ENCODE data around the gene HERPUD2.

The HERPUD2 gene, protein sequence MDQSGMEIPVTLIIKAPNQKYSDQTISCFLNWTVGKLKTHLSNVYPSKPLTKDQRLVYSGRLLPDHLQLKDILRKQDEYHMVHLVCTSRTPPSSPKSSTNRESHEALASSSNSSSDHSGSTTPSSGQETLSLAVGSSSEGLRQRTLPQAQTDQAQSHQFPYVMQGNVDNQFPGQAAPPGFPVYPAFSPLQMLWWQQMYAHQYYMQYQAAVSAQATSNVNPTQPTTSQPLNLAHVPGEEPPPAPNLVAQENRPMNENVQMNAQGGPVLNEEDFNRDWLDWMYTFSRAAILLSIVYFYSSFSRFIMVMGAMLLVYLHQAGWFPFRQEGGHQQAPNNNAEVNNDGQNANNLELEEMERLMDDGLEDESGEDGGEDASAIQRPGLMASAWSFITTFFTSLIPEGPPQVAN

DNA sequence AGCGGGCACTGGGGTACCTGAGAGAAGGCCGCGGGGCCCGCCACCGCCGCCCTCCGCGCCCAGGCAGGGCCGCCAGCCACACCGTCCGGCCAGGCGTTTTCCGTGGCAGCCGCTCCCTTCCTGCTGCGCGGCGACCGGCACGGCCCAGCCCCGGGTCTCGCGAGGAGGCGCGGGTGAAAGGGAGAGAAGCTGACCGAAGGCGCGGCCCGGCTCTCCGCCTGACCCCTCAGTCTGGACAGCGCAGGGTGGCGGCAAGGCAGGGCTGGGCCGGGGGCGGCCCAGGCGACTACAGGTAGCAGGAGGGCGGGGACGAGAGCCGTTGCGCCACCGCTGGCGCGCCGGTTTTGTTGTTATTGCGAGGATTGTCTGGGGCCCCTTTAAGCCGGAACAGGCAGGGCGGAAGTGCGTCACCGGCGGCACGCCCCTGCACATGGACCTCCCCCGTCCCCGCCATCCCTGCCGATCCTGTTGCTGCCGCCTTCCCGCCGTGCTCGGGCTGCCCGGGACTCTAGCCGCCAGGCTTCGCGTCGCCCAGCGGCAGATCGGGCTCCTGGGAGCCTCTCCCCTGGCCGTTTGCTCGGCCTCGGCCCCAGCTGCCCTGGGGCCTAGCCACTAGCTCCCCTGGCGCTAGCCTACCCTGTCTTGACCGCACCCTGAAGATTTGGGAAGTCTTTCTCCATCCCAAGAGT is at the start of gene HERPUD2:
TSS of gene HERPUD2 (minus strand) at position 352 of the 689 bp plus-strand sequence. CDS start 805 bp downstream, outside the sequence.
- in situ Hi-C loops (cut with MboI; ENCODE audit: low sequenced_read_pairs), result no loop called here

DNA sequence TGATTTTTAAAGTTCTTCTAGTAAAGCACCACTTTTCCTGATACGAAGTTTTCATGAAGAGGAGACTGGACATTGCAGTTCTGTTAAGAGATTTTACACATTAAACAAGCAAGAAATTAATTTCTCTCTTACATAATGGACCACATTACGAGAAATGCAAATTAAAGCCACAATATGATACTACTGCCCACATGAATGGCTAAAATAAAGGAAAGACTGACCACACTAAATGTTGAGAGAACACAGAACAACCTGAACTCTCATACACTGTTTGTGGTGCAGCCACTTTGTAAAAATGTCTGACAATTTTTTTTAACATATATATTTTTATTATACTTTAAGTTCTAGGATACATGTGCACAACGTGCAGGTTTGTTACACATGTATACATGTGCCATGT is 44.0 kb upstream of the HERPUD2 start:
- in situ Hi-C loops (cut with MboI; ENCODE audit: low sequenced_read_pairs), result no loop called here

DNA sequence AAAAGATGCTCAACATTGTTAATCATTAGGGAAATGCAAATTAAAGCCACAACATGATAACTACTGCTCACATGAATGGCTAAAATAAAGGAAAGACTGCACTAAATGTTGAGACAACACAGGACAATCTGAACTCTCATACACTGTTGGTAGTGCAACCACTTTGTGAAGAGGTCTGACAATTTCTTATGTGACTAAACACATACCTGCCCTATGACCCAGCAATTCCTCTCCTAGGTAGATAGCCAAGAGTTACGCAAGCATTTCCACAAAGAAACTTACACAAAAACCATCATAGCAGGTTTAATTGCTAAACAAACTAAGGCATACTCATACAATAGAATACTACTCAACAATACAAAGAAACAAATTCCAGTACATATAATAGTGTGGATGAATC is 41.8 kb upstream of the HERPUD2 start:
- in situ Hi-C loops (cut with MboI; ENCODE audit: low sequenced_read_pairs), result no loop called here

DNA sequence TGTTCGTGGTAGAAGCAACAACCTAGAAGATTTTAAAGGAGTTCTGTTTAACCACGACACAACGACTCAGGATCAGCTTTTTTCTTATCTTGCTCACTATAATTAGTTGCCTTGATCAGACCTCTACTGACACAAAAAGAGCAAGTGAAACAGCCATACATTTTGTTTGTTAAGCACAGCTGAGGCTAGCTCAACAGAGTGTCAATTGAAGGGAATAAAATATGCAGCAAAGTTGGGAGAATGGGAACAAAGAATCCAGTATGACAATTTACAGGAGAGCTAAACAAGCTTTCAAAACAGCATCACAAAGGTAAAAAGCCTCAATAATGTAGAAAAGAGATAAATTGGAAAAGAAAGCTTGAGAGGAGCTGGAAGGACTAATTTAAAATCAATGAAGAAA is 40.5 kb upstream of the HERPUD2 start:
- in situ Hi-C loops (cut with MboI; ENCODE audit: low sequenced_read_pairs), result no loop called here

DNA sequence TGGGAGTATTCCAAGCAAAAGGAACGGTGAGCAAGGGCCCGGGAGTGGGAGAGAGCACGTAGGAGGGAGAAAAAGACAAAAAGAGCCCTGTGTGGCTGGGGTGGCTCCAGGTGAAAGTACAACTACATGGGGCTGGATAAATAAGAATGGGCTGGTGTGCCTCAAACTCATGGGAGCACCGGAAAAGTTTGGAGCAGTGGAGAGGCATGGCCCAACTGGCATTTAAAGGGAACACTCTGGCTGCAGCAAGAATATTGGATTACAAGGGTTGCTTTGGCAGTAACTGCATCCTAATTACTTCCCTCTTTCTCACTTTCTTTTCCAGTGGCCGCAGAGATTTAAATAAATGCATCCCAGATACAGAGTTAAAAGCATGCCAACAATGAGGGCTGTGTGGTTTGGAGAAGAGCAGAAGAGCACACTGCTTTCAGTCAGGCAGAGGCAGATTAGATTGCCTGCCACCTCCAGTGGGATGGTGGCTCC is 39.1 kb upstream of the HERPUD2 start:
- in situ Hi-C loops (cut with MboI; ENCODE audit: low sequenced_read_pairs), result no loop called here

DNA sequence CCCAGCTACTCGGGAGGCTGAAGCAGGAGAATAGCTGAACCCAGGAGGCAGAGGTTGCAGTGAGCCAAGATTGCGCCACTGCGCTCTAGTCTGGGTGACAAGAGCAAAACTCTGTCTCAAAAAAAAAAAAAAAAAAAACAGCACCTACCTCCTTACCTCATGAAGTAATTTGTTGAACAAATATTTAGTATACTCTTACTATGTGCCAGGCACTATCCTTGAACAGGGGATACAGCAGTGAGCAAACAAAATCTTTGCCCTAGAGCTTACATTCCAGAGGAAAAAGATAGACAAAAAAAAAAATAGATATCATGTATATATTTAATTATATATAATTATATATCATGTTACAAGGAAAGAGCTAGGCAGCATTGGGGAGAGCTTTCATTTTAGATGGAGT is 36.4 kb upstream of the HERPUD2 start:
- in situ Hi-C loops (cut with MboI; ENCODE audit: low sequenced_read_pairs), result no loop called here

DNA sequence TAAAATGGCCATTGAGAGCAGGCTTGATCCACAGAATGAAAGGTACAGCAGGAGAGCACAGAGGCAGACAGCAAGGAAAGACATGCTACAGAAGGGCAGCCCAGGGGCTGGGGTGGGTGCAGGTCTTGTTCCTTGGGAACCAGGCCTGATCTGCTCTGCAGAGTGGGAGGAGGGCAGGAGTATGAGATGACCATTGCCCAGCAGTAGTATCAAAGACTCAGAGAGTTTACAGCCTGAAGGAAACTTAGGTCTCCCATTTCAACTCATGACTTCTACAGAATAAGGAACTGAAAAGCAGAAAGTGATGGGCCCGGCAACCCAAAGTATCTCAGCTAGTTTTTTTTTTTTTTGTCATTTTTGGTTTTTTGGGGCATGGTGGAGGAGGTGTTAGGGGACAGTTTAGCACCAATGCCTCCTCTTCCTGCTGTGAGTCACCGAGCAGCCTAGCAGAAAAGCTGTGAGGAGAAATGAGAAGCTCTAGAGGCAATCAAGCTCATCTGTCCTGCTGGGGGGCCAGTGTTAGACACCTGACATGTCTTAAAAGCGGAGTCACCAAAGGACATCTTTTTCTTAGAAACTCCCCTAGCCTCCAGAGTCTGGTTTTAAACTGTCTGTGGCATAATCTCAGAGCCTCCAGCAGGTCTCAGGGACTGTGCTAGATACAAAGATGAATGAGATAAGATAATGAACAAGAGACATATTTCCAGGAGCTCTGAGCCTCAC is 34.3 kb upstream of the HERPUD2 start:
- in situ Hi-C loops (cut with MboI; ENCODE audit: low sequenced_read_pairs), result no loop called here

DNA sequence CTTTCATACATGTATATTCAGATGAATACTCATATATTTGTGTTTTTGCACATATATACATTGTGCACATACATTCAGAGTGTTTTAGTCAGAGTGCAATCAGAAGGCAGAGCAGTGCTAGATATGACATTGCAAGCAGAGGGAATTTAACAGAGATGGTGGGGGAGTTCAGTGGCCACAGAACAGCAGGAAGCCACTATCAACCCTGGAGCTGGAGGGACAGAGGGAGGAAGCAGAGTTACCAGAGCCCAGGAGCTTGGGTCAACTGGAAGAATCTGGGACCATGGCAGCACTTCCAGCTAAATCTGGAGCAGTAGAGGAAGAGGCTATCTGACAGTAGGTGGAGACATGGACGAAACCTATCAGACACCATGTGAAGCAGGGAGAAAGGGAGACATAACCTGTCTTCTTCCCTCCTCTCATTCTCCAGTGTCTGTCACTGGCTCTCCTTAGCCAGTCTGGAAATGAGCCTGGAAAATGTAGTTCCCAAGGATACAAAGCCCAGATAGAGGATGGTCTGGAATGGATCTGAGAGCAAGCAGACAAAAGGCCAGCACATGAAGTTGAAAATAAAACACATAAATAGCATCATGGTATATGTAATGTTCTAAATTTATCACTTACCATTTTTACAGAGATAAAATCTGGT is 33.6 kb upstream of the HERPUD2 start:
- in situ Hi-C loops (cut with MboI; ENCODE audit: low sequenced_read_pairs), result no loop called here

DNA sequence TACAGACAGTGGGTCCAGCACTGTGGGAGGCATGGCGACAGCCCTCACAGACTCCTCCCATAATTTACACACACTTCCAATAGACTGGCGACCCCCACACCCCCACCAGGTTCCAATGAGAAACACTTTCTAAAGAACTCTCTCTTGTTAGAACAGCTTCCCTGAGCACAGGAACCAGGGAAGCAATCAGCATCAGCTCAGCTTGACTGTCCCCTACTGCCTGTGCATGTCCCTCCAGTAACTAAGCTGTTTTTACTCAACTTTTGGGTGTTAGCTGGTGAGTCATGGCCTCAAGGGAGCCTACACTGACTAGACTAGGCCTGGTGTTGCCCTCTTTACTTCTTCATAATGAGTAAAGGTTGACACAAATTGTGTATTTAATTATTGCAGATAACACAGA is 32.6 kb upstream of the HERPUD2 start:
- in situ Hi-C loops (cut with MboI; ENCODE audit: low sequenced_read_pairs), result no loop called here

DNA sequence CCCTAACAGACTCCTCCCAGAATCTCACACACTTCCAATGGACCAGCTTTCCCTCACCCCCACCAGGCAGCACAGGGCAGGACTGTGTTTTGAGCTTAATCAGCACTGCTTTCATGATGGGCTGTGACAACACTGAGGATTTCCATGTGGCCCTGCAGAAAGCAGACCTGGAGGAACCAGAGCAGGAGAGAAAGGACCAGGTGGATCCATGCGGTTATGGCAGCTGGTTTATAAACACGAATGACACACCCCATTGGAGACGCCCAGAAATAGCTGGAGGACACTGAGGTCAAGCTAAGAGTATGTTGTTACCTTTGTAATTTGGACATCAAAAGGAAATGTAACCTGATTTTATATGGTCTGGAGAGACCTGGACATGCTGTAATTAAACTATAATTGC is 31.7 kb upstream of the HERPUD2 start:
- in situ Hi-C loops (cut with MboI; ENCODE audit: low sequenced_read_pairs), result no loop called here

DNA sequence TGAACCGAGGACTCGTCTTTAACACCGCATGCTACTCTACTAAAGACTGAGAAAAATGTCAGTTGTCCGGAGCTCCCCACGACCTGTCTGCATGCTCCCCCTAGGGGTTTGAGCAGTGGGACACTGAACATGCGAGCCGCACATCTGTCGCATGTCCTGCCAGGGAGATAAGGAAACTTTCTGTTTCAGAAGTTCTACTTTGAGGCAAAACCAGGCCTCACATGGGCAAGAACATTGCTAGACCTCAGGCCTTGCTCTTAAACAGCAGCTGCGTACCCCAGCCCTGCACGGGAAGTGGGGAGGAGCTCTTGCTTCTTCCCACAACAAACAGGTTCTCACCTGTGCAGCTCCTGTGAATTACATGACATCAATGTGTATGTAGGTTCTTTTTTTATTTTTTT is 30.3 kb upstream of the HERPUD2 start:
- in situ Hi-C loops (cut with MboI; ENCODE audit: low sequenced_read_pairs), result no loop called here

DNA sequence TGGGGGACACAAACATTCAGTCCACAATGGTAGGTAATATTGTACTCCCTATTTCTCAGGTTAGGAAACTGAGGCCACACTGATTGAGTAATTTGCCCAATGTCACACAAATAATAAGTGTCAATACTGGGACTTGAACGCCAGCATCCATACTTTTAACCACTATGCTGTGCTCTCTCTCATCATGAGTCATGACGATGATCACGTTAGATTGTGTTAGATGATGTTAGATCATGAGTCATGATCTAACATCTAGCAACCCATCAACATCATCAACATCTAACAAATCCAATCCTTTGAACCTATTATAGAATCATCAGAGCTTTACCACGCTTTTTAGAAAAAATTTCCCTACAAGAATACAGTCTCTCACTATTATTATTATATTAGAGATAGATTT is 28.1 kb upstream of the HERPUD2 start:
- in situ Hi-C loops (cut with MboI; ENCODE audit: low sequenced_read_pairs), result no loop called here

DNA sequence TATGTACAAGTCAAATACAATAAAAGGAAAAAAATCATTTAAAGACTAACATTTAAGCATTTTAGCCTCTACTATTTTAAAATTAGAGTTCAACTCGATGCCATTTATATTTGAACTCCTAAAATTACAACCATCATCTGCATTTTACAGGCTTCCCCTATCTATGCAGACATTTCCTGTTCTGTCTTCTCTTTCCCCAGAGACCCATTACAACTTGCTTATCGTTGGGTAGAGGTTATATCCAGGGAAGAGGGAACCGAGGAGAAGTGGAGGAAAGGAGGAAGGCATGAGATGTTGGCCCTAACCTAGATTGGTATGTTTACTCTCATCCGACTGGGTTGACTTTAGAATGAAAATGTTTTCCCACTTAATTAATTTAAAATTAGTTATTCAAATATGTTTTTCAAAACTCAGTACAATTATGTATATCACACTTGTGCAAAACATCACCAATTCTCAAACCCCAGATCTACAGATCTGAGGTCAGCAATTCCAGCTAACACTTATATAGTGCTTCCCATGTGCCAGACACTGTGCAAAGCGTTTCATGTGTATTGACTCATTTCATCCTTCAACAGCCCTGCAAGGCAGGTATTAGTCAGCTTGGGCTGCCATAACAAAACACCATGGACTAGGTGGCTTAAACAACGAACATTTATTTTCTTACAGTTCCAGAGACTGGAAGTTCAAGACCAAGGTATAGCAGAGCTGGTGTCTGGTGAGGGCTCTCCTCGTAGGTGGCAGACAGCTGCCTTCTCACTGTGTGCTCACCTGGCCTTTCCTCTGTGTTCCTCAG is 27.3 kb upstream of the HERPUD2 start:
- in situ Hi-C loops (cut with MboI; ENCODE audit: low sequenced_read_pairs), result no loop called here

DNA sequence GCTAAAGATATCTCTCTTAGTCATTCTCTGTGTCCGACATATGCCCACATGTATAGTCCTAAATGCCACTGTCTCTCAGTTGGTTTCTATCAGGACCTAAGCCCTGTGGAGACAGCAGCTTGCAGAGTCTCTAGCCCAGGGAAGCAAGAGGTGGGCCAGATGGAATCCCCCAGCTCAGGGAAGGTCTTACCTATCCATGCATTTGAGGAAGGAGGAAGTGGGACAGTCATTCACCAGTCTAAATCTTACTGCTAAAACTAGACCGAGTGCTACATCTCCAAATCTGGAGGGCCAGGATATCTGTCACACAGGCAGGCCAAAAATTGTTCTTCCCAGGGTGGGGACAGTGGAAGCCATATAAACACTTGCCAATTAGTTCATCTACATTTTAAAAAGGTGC is 26.4 kb upstream of the HERPUD2 start:
- in situ Hi-C loops (cut with MboI; ENCODE audit: low sequenced_read_pairs), result no loop called here

DNA sequence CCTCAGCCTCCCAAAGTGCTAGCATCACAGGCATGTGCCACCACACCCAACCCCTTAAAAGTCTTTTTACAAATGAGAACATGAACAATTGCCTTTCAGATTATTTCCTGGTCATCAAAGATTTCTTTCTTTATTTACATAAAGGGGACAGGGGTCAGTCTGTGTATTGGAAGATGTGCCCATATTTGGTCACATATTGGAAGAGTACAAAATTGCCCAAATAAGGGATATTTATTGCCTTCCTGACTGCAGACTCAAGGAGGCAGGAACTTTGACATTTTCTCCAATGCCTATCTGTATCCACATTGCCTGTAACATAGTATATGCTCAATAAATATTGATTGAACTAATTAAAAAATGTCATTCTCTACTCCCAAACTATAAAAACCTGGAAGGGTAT is 25.9 kb upstream of the HERPUD2 start:
- in situ Hi-C loops (cut with MboI; ENCODE audit: low sequenced_read_pairs), result no loop called here

DNA sequence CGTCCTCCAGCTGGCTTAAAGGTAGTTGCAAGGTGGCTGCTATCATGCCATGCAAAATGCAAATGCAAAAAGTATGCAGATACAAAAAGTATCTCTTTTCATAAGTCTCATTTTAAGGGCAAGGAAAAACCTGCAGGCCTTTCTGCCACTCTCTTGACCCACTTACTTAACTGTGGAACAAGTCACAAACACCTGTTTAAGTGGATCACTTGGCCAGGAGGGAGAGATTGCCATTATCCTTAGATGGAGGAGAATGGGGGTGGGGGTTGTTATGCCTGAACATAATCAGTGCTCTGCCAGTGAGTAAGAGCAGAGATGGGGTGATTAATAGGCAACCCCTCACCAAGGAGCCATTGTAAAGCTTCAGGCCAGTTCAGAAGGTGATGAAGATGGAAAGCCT is 25.1 kb upstream of the HERPUD2 start:
- in situ Hi-C loops (cut with MboI; ENCODE audit: low sequenced_read_pairs), result no loop called here

DNA sequence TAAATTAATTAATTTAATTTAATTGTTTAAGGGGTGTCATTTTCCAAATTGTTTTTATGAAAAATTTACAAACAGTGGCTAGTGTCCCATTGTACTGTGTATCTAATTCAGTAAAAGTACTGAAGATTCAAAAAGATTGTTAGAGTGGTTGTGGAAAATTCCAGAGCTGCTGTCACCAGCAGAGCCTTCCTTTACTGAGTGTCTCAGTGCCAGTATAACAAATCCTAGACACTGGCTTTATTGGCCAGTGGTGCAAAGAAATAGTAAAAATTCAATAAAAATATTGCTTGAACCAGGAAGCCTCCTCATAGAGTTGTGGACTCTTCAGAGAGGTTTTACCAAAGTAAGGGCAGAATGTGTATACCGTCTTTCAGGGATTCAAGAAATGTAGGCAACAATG is 23.1 kb upstream of the HERPUD2 start:
- in situ Hi-C loops (cut with MboI; ENCODE audit: low sequenced_read_pairs), result no loop called here

DNA sequence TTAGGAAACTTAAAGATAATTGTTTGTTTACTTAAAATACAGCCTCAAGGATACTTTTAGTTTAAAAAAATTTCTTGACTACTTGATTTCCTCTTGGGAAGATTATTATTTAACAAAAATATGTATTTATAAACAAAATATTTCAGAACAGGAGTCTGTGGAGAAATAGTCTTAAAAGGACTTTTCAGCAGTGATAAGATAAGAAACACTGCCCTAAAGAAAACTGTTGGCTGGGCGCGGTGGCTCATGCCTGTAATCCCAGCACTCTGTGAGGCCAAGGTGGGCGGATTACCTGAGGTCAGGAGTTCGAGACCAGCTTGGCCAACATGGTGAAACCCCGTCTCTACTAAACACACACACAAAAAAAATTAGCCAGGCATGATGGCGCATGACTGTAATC is 22.6 kb upstream of the HERPUD2 start:
- in situ Hi-C loops (cut with MboI; ENCODE audit: low sequenced_read_pairs), result no loop called here

DNA sequence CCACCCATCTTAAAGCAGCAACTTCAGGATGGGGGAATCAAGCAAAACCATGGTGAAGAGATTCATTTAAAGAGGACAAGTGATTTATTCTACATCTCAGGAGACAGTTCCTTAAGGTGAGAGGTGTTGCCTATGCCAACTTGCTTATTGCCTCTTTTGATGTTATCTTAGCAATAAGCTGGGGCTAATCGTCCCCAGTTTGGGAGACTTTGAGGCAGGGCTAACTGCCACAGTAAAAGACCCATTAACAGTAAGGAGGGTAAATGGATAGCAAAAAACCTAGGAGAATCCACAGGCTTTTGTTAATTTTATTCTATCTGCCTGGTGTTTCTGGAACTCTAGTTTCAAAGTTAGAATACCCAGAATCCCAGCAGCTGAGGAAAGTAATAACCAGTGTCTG is 22.1 kb upstream of the HERPUD2 start:
- in situ Hi-C loops (cut with MboI; ENCODE audit: low sequenced_read_pairs), result no loop called here

DNA sequence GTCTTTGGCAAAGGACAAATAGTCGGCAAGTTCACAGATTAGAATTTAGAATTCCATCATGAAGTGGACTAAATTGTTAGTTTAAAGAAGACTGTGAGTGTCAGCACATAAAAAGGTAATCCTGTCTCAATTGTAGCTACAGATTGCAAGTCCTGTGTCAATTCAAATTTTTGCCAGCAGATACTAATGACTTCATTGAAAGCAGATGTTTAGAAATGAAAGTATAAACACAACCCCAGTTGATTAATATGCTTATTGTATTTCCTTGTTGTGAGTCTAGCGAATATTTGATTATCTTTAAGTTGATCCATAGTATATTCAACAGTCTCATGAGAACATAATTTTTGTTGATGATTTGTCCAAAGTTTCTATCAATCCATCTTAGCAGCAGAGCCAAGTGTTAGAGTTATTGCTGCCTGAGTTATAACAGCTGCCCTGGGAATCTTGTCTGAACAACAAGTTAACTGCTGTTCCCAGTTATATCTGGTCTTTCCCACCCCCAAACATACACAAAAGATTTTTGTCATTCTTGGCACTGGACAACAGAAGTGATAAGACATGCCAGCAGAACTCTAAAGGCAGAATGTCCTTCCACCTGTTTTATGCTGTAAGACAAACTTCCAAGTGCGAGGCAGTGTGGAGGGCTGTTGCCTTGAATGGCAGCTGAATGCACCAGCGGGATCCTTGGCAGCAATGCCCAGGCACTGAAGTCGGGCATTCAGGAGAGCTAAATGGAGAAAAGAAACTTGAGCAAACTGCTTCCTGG is 21.3 kb upstream of the HERPUD2 start:
- in situ Hi-C loops (cut with MboI; ENCODE audit: low sequenced_read_pairs), result no loop called here
